GM12874 (cell line): ENCODE results near the gene NKX2-4.

Experiments used
- TF ChIP-seq, protein P1 (sequence below): IDR thresholded peaks from 2 replicates; pipeline ENCODE4 v1.5.1; 2011; ENCODE audit warnings: low read depth, mild to moderate bottlenecking, control low read depth, low read length, moderate library complexity; ENCODE audit not compliant: insufficient read depth

Gene NKX2-4

DNA sequence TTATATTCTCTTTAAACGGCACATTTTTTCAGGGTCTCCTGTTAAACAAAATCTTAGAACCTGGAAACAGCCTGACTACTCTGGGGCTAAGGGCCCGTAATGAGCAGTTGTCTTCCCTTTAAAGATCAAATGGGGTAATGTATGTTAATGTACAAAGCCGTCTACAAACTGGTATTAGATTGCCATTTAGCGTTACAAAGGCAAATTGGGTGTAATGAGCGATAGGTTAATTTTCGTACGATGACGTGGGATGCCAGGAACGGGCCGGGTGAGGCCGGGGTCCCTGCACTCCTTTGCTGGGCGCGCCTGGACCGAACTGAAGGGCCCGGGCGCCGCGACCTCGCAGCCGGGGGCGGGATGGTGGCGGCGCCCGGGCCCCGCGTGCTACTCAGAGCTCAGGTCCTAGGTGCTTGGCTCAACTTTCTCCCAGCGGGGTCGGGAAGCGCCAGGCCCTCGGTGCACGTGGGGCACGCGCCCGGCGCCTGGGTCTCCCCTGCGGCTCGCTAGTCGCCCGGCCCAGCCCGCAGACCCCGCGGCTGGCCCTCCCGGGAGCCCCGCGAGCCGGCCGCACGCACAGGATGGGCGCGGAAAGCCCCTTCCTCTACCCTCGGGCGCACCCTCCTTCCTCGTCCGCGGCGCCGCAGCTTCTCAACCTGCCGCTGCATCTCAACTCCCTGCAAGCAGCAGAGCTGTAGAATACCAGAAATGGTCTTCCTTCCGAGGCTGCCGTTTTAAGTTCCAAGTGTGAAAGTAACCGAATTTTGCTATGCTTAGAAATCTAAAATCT, 5.9 kb downstream of the NKX2-4 start:
- TF ChIP-seq, protein P1, sequence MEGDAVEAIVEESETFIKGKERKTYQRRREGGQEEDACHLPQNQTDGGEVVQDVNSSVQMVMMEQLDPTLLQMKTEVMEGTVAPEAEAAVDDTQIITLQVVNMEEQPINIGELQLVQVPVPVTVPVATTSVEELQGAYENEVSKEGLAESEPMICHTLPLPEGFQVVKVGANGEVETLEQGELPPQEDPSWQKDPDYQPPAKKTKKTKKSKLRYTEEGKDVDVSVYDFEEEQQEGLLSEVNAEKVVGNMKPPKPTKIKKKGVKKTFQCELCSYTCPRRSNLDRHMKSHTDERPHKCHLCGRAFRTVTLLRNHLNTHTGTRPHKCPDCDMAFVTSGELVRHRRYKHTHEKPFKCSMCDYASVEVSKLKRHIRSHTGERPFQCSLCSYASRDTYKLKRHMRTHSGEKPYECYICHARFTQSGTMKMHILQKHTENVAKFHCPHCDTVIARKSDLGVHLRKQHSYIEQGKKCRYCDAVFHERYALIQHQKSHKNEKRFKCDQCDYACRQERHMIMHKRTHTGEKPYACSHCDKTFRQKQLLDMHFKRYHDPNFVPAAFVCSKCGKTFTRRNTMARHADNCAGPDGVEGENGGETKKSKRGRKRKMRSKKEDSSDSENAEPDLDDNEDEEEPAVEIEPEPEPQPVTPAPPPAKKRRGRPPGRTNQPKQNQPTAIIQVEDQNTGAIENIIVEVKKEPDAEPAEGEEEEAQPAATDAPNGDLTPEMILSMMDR: no peak

DNA sequence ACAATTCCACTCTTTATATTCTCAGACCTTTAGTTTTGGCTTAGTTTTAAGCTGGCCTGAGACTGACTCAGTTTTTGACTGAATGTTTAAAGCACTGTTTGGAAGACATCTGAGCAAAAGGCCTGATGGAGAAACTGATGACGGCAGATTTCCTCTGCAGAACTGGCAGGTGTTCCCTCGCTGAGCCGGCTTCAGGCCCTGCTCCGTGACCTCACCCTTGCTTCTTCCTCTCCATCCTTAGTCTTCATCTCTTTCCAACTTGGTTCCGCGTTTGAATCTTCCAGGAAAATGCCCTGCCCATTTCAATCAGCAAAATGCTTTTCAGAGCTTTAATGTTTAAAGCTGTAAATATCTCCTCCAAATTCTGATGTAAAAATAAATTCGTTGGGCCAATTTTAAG, 6.6 kb downstream of the NKX2-4 start:
- TF ChIP-seq, protein P1: no peak

DNA sequence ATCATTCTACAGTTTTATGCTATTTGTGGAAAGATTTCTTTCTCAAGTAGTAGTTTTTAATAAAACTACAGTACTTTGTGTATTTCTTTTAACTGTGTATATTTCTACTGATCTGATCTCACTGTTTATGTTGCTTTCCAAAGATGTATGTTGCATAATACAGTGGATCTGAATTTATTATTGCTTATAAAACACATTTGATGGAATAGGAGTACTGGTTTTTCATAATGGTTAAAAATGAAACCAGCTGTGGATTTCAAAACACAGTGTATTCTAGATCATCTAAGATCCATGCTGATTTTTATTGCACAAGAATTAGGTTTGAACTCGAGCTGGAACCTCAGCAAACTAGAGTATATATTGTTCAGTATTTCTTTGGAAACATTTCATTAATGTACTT, 8.0 kb downstream of the NKX2-4 start:
- TF ChIP-seq, protein P1: no peak

DNA sequence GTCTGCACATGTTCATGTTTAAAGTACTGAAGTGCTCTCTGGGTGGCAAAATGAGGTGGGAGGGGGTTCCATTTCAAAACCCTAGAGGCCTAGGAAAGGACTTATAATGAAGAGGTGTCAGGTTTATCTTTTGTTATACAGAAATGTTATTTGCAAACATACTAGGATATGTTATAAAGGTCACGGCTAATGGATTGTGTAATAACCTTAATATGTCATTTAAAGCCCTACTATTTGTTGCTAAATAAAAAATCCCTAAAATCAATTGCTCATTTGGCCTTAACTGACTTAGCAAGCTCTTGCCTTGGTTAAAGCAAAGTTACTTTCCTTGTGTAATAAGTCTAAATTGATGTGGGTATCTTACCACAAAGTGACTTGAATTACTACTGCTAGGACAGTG, 8.8 kb downstream of the NKX2-4 start:
- TF ChIP-seq, protein P1: no peak

DNA sequence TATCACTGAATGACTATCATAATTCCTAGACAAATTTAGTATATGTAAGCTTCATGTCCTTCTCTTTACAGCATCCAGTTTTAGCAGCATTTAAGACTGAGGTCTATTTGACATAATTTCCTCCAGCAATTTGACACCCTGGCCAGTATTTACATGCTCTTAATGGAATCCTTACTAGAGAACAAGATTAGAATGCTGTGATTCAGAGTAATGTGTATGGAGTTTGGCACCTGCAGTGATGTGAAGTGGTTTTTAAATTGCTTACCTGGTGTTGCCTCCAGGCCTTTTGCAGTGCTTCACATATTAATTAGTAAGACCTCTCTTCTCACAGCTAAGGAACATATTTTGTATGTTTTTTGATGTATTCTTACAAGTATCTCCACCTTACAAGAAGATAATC, 9.8 kb downstream of the NKX2-4 start:
- TF ChIP-seq, protein P1: no peak

DNA sequence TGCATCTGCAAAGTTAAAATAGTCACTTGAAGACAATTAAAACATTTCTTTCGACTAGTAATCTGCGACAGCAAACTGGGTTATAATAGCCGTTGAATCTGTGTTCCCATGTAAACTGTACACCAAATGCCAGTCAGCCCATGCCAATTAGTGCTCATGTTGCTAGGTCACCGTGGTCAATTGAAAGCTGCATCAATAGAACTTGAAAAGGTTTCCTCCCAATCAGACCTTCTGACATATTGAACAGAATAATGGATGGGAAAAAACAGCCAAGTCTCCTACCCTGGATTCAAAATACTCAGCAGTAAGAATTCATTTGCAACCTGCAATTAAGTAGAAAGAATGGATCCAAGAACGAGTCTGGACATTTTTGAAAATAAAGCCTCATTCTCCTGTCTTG, 11.2 kb downstream of the NKX2-4 start:
- TF ChIP-seq, protein P1: no peak

DNA sequence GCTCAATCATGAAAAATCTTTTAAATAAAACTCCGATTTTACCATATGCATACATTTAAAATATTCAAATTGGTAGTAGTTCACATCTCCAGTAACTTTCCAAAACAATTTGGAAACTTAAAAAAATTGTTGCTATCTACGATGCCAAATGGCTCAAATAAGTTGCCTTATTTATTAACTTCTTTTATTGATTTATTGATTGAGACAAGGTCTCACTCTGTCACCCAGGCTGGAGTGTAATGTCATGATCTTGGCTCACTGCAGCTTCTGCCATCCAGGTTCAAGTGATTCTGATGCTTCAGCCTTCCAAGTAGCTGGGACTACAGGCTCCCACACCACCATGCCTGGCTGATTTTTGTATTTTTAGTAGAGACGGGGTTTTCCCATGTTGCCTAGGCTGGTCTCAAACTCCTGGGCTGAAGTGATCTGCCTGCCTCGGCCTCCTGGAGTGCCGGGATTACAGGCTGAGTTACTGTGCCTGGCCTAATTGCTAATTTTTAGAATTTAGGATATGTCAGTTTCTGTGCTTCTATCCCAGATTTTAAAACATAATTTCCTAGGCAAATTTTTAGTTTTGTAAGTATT, 12.9 kb downstream of the NKX2-4 start:
- TF ChIP-seq, protein P1: no peak
